KOPT-K1 (cell line): ENCODE results near the gene RET.
"Not testable (repeated sequence)": the region's sequence is repeated elsewhere in the genome, so short reads cannot be mapped to it uniquely, and the experiment has no call there.

Source experiments
- H3K27ac ChIP-seq: fragments of 200-600 bp; sonication (generic); 2 replicates; pipeline ENCODE4 v1.5.1; 2016; ENCODE audit warnings: antibody characterized with exemption, mild to moderate bottlenecking, low read depth, low read length; ENCODE audit not compliant: poor library complexity, severe bottlenecking
- H3K36me3 ChIP-seq: fragments of 200-600 bp; sonication (generic); 2 replicates; pipeline ENCODE4 v1.5.1; 2017; ENCODE audit warnings: antibody characterized with exemption, mild to moderate bottlenecking, low read length, moderate library complexity; ENCODE audit not compliant: insufficient read depth
- H3K9me3 ChIP-seq: fragments of 200-600 bp; sonication (generic); 2 replicates; pipeline ENCODE4 v1.5.1; 2017; ENCODE audit warnings: antibody characterized with exemption, low read length, mild to moderate bottlenecking; ENCODE audit not compliant: insufficient read depth, poor library complexity, severe bottlenecking

Gene RET

DNA sequence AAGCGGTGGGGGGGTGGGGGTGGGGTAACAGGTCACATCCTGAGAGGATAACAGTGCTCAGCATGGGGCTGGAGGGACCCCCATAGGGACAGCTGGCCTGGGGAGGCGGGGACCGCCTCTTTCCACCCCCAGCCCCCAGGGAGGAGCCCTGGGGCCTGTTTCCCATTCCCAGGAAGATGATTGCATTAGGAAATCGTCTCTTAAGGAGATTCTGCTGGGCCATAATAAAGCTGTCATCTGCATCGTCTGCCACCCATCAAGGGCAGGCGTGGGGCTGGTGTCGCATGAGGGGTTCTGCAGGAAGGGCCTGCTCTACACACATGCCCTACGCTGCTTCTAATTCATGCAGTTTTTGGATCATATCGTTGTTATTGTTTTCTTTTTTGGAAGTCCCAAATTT, 17.2 kb downstream of the RET start:
- Histone ChIP-seq H3K27ac (no peak overlapping the region), H3K9me3 (no peaks in the 10 kb centered on the region), H3K36me3 (no peaks in the 10 kb centered on the region)

DNA sequence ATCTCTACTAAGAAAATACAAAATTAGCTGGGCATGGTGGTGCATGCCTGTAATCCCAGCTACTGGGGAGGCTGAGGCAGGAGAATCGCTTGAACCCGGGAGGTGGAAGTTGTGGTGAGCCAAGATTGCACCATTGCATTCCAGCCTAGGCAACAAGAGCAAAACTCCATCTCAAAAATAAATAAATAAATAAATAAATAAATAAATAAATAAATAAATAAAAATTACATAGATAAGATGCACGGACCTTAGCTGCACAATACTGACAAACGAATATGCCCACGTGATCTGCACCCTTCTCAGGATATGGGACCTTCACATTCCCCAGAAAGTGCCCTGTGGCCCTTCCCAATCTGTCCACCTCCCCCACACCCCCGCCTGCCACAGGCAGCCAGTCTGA, 22.5 kb downstream of the RET start:
- not testable (repeated sequence) for H3K9me3 ChIP-seq, H3K27ac ChIP-seq, H3K36me3 ChIP-seq

DNA sequence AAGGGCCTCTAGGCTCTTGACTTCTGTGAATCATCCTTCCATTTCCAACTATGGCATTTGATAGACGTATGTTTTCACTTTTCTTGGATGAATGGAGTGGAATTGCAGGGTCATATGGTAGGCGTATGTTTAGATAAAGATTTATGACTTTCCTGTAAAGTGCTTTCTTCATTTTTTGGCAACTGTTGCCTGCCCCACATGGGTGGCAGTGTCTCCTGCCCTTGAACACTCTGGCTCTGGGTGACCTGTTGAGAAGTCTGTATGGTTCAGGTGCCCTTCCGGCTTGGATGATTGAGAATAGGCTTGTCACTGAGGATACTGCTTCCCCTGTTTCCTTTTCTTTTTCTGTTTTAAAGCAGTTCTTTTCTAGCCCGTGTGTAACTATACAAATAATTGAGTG, 23.1 kb downstream of the RET start:
- no peaks in the 10 kb centered on the region for H3K9me3 ChIP-seq
- H3K36me3 ChIP-seq, result no peaks in the 10 kb centered on the region

DNA sequence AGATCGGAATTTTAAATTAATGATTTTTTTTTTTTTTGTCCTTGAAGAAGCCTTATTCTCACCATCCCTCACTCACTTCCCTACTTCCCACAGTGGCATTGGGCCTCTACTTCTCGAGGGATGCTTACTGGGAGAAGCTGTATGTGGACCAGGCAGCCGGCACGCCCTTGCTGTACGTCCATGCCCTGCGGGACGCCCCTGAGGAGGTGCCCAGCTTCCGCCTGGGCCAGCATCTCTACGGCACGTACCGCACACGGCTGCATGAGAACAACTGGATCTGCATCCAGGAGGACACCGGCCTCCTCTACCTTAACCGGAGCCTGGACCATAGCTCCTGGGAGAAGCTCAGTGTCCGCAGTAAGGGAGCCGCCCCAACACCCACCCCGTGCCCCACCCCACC, 23.5 kb downstream of the RET start:
- Histone ChIP-seq H3K9me3 (no peaks in the 10 kb centered on the region), H3K27ac (no peak overlapping the region), H3K36me3 (no peaks in the 10 kb centered on the region)

More for the DNA sequence above, 23.1 kb downstream of the RET start:
- no peak overlapping the region for H3K27ac ChIP-seq

DNA sequence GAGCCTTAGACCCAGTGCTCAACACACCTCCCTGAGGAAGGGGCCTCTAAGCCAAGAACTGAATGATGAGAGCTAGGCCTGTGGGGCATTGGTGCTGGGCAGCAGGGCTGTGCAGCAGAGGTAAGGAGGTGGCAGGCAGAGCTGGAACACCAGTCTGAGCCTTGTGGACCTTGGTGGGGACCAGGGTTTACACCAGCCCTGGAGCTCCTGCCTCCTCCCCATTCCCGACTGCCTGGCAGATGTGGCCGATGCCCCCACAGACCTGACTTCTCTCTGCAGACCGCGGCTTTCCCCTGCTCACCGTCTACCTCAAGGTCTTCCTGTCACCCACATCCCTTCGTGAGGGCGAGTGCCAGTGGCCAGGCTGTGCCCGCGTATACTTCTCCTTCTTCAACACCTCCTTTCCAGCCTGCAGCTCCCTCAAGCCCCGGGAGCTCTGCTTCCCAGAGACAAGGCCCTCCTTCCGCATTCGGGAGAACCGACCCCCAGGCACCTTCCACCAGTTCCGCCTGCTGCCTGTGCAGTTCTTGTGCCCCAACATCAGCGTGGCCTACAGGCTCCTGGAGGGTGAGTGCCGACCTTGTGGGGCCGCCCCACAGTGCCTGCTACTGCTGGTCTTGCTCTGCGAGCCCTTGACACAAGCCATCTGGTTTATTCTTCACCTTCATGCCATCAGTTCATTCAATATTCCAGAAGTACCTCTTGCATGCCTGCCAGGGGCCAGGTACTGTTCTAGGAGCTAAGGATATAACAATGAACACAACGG, 25.4 kb downstream of the RET start:
- Histone ChIP-seq H3K9me3 (no peaks in the 10 kb centered on the region), H3K36me3 (no peaks in the 10 kb centered on the region), H3K27ac (no peak overlapping the region)

DNA sequence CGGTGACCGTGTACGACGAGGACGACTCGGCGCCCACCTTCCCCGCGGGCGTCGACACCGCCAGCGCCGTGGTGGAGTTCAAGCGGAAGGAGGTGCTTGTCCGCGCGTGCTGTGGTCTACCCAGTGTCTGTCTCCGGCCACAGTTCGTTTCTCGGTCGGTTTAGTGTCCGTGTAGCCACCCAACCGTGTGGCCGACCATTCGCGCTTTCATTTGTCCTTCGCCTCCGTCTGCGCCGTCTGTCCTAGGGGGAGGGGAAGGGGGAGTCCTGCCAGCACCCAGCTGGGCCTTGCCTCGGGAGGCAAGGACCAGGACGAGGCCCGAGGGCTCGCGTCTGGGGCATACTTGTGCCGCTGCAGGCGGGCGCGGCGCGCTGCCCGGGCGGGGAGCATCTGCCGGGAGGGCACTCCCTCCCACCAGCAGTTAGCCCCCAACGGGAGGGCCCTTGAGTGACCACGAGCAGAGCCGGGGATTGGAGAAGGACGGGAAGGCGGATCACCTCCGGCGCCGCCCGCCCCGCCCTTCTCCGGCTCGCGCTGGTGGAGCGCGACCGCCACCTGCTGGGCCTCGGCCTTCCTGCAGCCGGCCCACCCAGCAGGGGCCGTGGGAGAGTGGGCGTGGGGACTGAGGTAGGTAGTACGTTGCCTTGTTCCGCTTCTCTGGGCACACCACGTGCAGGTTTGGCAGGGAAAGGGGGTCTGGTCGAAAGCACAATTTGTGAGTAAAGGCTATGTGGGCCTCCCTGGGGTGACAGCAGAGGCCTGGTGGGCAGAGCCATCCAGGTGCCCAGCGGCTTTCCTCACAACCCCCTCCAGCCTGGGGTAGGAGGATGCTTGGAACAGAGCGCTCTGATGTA, 28.5 kb downstream of the RET start:
- no peaks in the 10 kb centered on the region for H3K36me3 ChIP-seq
- no peaks in the 10 kb centered on the region for H3K9me3 ChIP-seq
- no peak overlapping the region for H3K27ac ChIP-seq

DNA sequence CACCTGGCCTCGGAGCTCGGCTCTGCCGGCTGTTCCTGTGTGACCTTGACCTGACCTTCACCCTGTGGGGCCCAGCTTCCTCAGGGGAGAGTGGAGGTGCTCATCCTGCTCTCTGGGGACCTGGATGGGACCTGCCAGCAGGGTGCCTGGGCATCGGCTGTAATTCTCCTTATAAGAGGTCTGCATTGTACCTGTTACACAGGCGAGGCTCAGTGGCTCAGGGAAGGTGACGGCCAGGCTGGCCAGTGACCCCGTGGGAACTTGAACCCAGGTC, 29.0 kb downstream of the RET start:
- Histone ChIP-seq H3K27ac (no peak overlapping the region), H3K36me3 (no peaks in the 10 kb centered on the region), H3K9me3 (no peaks in the 10 kb centered on the region)

DNA sequence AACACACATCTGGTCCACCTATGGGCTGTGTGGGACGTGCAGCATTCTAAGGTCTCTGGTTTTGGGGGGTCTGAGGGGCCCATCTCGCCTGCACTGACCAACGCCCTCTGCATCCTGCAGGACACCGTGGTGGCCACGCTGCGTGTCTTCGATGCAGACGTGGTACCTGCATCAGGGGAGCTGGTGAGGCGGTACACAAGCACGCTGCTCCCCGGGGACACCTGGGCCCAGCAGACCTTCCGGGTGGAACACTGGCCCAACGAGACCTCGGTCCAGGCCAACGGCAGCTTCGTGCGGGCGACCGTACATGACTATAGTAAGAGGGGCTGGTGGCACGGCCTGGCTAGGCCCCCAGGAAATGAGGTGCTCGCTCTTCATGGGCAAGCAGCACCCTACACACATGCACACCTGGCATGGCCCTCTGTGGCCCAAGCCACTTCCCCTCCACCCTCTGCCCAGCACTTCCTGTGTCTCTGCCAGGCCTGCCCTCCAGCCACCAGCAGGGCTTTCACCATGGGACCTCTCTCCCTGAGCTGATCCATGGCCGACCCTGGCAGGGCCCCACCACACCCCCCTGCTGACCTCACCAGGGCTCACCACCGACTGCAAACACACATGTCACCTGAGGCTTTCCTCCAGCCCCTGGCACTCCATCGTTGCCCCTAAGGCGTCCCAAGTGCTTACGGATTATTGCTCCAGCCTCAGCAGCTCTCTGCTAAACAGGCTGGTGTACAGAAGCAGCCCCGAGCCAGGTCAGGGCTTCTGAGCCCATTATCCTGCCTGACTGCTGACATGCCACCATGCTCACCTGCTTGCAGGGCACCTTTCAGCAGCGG, 29.6 kb downstream of the RET start:
- Histone ChIP-seq H3K9me3 (no peaks in the 10 kb centered on the region), H3K27ac (no peak overlapping the region), H3K36me3 (no peaks in the 10 kb centered on the region)

DNA sequence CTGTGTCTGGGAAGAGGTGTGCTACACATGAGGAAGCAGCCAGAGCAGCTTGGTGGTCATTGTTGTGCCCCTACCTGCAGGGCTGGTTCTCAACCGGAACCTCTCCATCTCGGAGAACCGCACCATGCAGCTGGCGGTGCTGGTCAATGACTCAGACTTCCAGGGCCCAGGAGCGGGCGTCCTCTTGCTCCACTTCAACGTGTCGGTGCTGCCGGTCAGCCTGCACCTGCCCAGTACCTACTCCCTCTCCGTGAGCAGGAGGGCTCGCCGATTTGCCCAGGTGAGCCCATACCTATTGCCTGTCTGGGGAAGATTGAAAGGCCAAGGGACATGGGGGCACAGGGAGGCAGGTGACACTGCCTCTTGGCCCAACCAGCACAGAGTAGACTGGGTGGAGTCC, 32.1 kb downstream of the RET start:
- no peaks in the 10 kb centered on the region for H3K9me3 ChIP-seq
- no peaks in the 10 kb centered on the region for H3K36me3 ChIP-seq
- no peak overlapping the region for H3K27ac ChIP-seq

DNA sequence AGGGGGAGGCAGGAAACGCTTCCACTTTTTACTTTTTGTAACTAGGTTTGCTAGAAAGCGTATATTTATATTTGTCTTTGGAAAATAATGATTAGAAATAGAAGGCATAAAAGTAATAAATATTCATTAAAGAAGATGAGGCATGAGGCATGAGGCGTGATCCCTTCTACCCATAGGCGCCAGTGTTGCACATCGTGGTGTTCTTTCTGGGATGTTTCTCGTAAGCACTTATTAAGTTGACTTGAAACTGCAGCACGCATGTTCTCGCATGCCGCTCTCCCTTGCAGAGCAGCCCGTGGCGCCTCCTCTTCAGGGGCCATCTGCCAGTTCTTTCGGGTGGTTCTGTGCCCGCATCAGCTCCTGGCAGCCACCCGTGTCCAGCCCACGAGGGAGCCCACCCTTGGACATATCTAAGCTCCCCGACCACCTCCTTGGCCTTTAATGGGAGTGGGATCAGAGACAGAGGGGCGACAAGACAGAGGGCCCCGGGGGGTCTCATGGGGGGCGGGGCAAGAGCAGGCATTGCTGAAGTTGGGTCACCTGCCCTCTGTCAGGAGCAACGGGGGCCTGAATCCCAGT, 32.9 kb downstream of the RET start:
- no peaks in the 10 kb centered on the region for H3K36me3 ChIP-seq
- H3K27ac ChIP-seq, result no peak overlapping the region
- H3K9me3 ChIP-seq, result no peaks in the 10 kb centered on the region

DNA sequence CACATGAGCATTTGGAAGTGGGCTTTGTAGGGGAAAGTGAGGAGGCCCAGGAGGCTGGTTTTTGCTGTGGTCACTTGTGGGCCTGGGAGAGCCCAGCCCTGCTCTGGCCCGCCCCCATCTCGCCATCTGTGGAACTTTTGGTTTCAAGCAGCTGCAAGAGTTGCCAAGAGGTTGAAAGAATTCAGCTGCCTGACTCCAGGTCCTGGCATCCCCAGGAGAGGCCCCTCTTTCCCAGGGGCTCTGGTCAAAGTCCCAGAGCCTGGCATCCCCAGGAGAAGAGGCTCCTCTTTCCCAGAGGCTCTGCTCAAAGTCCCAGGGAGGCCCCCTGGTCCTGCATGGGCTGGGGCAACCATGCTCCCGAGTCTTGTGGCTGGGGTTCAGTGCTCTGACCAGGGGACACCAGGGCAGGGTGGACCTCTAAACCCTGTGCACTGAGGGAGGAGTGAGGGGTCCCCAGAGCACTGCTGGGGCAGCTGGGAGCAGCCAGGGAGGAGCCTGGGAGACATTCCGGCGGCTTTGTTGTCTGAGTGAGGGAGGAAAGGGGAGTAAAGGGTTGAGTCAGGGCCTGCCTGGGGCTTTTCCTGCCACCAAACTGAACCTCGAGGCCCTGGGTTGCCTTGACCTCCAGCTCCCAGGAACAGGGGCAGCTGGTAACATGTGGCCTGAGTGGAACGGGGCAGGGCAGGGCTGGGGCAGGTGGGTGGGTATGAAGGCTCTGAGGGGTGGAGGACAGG, 33.6 kb downstream of the RET start:
- no peak overlapping the region for H3K27ac ChIP-seq
- no peaks in the 10 kb centered on the region for H3K9me3 ChIP-seq
- H3K36me3 ChIP-seq, result no peaks in the 10 kb centered on the region

DNA sequence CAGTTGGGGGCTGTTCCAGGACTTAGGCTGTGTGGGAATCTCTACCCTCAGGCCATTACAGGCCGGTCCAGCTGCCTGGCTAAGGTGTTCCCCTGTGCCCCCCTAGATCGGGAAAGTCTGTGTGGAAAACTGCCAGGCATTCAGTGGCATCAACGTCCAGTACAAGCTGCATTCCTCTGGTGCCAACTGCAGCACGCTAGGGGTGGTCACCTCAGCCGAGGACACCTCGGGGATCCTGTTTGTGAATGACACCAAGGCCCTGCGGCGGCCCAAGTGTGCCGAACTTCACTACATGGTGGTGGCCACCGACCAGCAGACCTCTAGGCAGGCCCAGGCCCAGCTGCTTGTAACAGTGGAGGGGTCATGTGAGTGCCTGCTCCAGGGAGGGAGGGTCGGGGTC, 34.2 kb downstream of the RET start:
- no peaks in the 10 kb centered on the region for H3K9me3 ChIP-seq
- H3K36me3 ChIP-seq, result no peaks in the 10 kb centered on the region
- no peak overlapping the region for H3K27ac ChIP-seq

DNA sequence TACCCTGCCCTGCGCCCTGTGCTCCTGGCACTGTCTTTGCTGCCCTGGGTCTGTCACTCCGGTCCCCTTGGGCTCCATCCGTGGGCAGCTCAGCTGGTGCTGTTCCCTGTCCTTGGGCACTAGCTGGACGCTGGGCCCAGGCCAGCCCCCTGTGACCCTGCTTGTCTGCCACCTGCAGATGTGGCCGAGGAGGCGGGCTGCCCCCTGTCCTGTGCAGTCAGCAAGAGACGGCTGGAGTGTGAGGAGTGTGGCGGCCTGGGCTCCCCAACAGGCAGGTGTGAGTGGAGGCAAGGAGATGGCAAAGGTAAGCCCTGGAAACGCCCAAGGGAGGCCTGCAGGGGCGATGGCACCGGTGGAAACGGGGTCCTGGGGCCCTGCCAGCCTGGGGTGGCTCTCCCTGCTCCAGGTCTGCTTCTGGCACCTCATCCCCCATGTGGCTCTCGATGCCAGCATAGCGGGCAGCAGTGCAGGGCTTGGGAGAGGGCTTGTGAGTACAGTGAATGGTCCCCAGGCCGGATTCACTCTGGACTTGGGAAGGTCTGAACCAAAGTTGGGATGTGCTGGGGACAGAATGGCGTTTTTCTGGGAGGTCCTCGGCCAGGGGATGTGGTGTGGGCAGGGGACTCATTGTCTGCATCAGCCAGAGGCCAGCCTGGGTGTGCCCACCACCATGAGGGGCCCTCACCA, 35.2 kb downstream of the RET start:
- Histone ChIP-seq H3K36me3 (no peaks in the 10 kb centered on the region), H3K27ac (no peak overlapping the region), H3K9me3 (no peaks in the 10 kb centered on the region)

DNA sequence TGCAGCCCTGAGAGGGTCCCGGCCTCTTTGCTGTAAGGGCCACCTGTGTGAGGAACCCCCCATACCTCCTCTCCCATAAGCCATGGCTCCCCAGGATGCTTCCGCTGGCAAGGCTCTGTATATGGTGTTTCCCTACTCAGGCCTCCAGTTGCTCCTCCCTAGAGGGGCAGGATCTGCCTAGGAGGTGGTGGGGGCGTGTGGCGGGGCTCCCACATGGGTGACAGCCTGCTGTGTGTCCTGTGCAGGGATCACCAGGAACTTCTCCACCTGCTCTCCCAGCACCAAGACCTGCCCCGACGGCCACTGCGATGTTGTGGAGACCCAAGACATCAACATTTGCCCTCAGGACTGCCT, 35.7 kb downstream of the RET start:
- Histone ChIP-seq H3K9me3 (no peaks in the 10 kb centered on the region), H3K36me3 (no peaks in the 10 kb centered on the region), H3K27ac (no peak overlapping the region)
